ENCODE results near the gene POU2F3.

- TF ChIP-seq BHLHE40 (IDR thresholded peaks at IDR 0.05; ENCODE audit: low read depth, low read length) (no peak), ELK1 (IDR thresholded peaks at IDR 0.05; ENCODE audit: borderline replicate concordance, low read depth, low read length) (no peak), CTCF (conservative IDR thresholded peaks at IDR 0.05; ENCODE audit: low read depth, low read length) (no peak), RAD21 (IDR thresholded peaks at IDR 0.05; ENCODE audit: low read length) (no peak), POLR2A (IDR thresholded peaks at IDR 0.05; ENCODE audit: low read depth, low read length) (no peak), MAZ (IDR thresholded peaks at IDR 0.05; ENCODE audit: borderline replicate concordance, low read depth, low read length) (no peak), SMC3 (IDR thresholded peaks at IDR 0.05; ENCODE audit: low read depth, low read length) (no peak), USF2 (IDR thresholded peaks at IDR 0.05; ENCODE audit: low read depth, low read length) (no peak), RFX5 (IDR thresholded peaks at IDR 0.05; ENCODE audit: low read depth, low read length) (no peak), CEBPB (IDR thresholded peaks at IDR 0.05; ENCODE audit: low read depth, low read length) (no peak), RCOR1 (IDR thresholded peaks at IDR 0.05; ENCODE audit: insufficient replicate concordance, low read length) (no peak), FOS (IDR thresholded peaks at IDR 0.05; ENCODE audit: low read depth, low read length) (no peak), MAFK (IDR thresholded peaks at IDR 0.05; ENCODE audit: low read depth, low read length) (no peak), MXI1 (IDR thresholded peaks at IDR 0.05; ENCODE audit: borderline replicate concordance, low read depth, low read length) (no peak)
Measured at GRCh38 chr11:120231963-120232362, 8.0 kb upstream of the POU2F3 start.
